HepG2 (cell line): ENCODE data around the gene MDM4.

ENCODE experiments used
- ATM ChIP-seq: fragments of 450-650 bp; IDR thresholded peaks from 2 replicates; pipeline ENCODE4 v1.7.1; 2017; ENCODE audit warnings: mild to moderate bottlenecking, borderline replicate concordance
- CEBPB ChIP-seq: IDR thresholded peaks from 2 replicates; pipeline ENCODE4 v1.6.1; 2011; ENCODE audit warnings: low read depth, low read length, improper control_type of control experiment, borderline replicate concordance
- ELF3 ChIP-seq: IDR thresholded peaks from 2 replicates; pipeline ENCODE4 v1.6.1; 2016; ENCODE audit warnings: missing genetic modification reagents, missing compliant biosample characterization
- ESRRA ChIP-seq: sonication (generic); formaldehyde crosslinking; IDR thresholded peaks from 2 replicates; pipeline ENCODE4 v1.5.1; 2020; ENCODE audit warnings: mild to moderate bottlenecking, low read depth, missing genetic modification reagents
- GTF2F1 ChIP-seq: fragments of 150-350 bp; IDR thresholded peaks from 2 replicates; pipeline ENCODE4 v1.6.1; 2014; ENCODE audit warnings: low read length
- POLR2A ChIP-seq, 2 experiments: IDR thresholded peaks; 2 replicates each; pipeline ENCODE4 v1.6.1; 2011; ENCODE audit warnings: low read depth in 2 of 2, low read length in 2 of 2, mild to moderate bottlenecking in 1 of 2, moderate library complexity in 1 of 2; ENCODE audit not compliant: insufficient read depth in 1 of 2
- RBM39 ChIP-seq: fragments of 200-400 bp; formaldehyde crosslinking; IDR thresholded peaks from one replicate; pipeline ENCODE4 v1.6.1; 2018; ENCODE audit warnings: antibody characterized with exemption, mild to moderate bottlenecking, low read depth, low read length; ENCODE audit not compliant: poor library complexity, severe bottlenecking
- RXRA ChIP-seq: sonication (generic); formaldehyde crosslinking; IDR thresholded peaks from 2 replicates; pipeline ENCODE4 v1.5.1; 2020; ENCODE audit warnings: missing genetic modification reagents
- SIN3A ChIP-seq: IDR thresholded peaks from 2 replicates; pipeline ENCODE4 v1.6.1; 2011; ENCODE audit warnings: low read depth, mild to moderate bottlenecking, control low read depth, low read length, borderline replicate concordance
- TAF1 ChIP-seq: sonication (generic); formaldehyde crosslinking; IDR thresholded peaks from 2 replicates; pipeline ENCODE4 v1.4.0; 2020; ENCODE audit warnings: missing genetic modification reagents
- ZNF766 ChIP-seq: sonication (generic); formaldehyde crosslinking; IDR thresholded peaks from 2 replicates; pipeline ENCODE4 v1.5.0; 2020; ENCODE audit warnings: missing genetic modification reagents, borderline replicate concordance
- TF ChIP-seq, protein P1 (sequence below): IDR thresholded peaks from 2 replicates; pipeline ENCODE4 v1.6.1; 2012; ENCODE audit warnings: inconsistent platforms
- TF ChIP-seq, protein P2 (sequence below): sonication (generic); formaldehyde crosslinking; IDR thresholded peaks from 2 replicates; pipeline ENCODE4 v1.8.1; 2023; ENCODE audit warnings: mild to moderate bottlenecking, inconsistent platforms, moderate library complexity, missing genetic modification reagents, borderline replicate concordance

- TF ChIP-seq SIN3A (no peak), ELF3 (CRISPR knock-in tag) (no peak), CEBPB (no peak), TAF1 (CRISPR knock-in tag) (no peak), RXRA (no peak), ESRRA (CRISPR knock-in tag) (no peak), POLR2A (IDR thresholded peaks at IDR 0.05; ENCODE audit: insufficient read depth in 1 of 2, low read depth in 2 of 2, low read length in 2 of 2) (no peak), ZNF766 (CRISPR knock-in tag) (no peak), RBM39 (no peak), GTF2F1 (no peak), ATM (no peak)
- TF ChIP-seq, protein P1, sequence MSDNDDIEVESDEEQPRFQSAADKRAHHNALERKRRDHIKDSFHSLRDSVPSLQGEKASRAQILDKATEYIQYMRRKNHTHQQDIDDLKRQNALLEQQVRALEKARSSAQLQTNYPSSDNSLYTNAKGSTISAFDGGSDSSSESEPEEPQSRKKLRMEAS = no peak
- TF ChIP-seq, protein P2, sequence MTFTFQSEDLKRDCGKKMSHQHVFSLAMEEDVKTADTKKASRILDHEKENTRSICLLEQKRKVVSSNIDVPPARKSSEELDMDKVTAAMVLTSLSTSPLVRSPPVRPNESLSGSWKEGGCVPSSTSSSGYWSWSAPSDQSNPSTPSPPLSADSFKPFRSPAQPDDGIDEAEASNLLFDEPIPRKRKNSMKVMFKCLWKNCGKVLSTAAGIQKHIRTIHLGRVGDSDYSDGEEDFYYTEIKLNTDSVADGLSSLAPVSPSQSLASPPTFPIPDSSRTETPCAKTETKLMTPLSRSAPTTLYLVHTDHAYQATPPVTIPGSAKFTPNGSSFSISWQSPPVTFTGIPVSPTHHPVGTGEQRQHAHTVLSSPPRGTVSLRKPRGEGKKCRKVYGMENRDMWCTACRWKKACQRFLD (CRISPR knock-in tag) = no peak
Measured at GRCh38 chr1:204509186-204509635, 7.0 kb upstream of the MDM4 start.
